ENCODE data around the gene USP17L25.
"Not testable (repeated sequence)": the region's sequence is repeated elsewhere in the genome, so short reads cannot be mapped to it uniquely, and the experiment has no call there.

USP17L25 gene

GRCh38 chr4:9329611-9330010 lies at the start of gene USP17L25:
Gene USP17L25, plus strand, starts transcription at chr4:9329911. Its CDS starts 0 bp downstream, at chr4:9329911.
- DNase-seq (ENCODE audit: low read depth), result not testable (repeated sequence)

GRCh38 chr4:9324191-9324590 lies 5.5 kb upstream of the USP17L25 start:
- DNase-seq (ENCODE audit: low read depth), result not testable (repeated sequence)

- DNase-seq (ENCODE audit: low read depth), result not testable (repeated sequence)
These were observed 4.8 kb upstream of the USP17L25 start, which contains the start of gene USP17L24 for GRCh38 chr4:9324865-9325264. Gene USP17L24, plus strand, starts transcription at chr4:9325165. Its CDS starts 0 bp downstream, at chr4:9325165.

- not testable (repeated sequence) for DNase-seq (ENCODE audit: low read depth)
These were observed 4.6 kb downstream of the USP17L25 start, which contains the start of gene USP17L26 for GRCh38 chr4:9334358-9334757. Gene USP17L26, plus strand, starts transcription at chr4:9334658. Its CDS starts 0 bp downstream, at chr4:9334658.

- not testable (repeated sequence) for DNase-seq (ENCODE audit: low read depth)
These were observed 9.4 kb downstream of the USP17L25 start, which contains the start of gene USP17L5 for GRCh38 chr4:9339103-9339502. Gene USP17L5, plus strand, starts transcription at chr4:9339403. Its CDS starts 0 bp downstream, at chr4:9339403.

- DNase-seq (ENCODE audit: low read depth), result not testable (repeated sequence)
These were observed 14.1 kb downstream of the USP17L25 start, which contains the start of gene USP17L27 for GRCh38 chr4:9343848-9344247. Gene USP17L27, plus strand, starts transcription at chr4:9344148. Its CDS starts 0 bp downstream, at chr4:9344148.

GRCh38 chr4:9348593-9348992 lies 18.9 kb downstream of the USP17L25 start, which contains the start of gene USP17L28:
Gene USP17L28, plus strand, starts transcription at chr4:9348893. Its CDS starts 0 bp downstream, at chr4:9348893.
- not testable (repeated sequence) for DNase-seq (ENCODE audit: low read depth)

GRCh38 chr4:9350866-9351265 lies 21.2 kb downstream of the USP17L25 start:
- not testable (repeated sequence) for DNase-seq (ENCODE audit: low read depth)

- not testable (repeated sequence) for DNase-seq (ENCODE audit: low read depth)
These were observed 23.6 kb downstream of the USP17L25 start, which contains the start of gene USP17L29 for GRCh38 chr4:9353338-9353737. Gene USP17L29, plus strand, starts transcription at chr4:9353638. Its CDS starts 0 bp downstream, at chr4:9353638.

GRCh38 chr4:9362829-9363228 lies 33.1 kb downstream of the USP17L25 start, which contains the start of gene USP17L30:
Gene USP17L30, plus strand, starts transcription at chr4:9363129. Its CDS starts 0 bp downstream, at chr4:9363129.
- not testable (repeated sequence) for DNase-seq (ENCODE audit: low read depth)

GRCh38 chr4:9379881-9380280 lies 50.2 kb downstream of the USP17L25 start:
- DNase-seq (ENCODE audit: low read depth), result not testable (repeated sequence)
